ENCODE data around the gene SNCAIP. TPM values are rescaled to one million over a fixed set of nuclear protein-coding genes. Genes with fewer than 3 reads are reported as not detected.

Gene SNCAIP
- total RNA-seq, 1 experiment from 2014 or later, result 3.0 TPM

DNA sequence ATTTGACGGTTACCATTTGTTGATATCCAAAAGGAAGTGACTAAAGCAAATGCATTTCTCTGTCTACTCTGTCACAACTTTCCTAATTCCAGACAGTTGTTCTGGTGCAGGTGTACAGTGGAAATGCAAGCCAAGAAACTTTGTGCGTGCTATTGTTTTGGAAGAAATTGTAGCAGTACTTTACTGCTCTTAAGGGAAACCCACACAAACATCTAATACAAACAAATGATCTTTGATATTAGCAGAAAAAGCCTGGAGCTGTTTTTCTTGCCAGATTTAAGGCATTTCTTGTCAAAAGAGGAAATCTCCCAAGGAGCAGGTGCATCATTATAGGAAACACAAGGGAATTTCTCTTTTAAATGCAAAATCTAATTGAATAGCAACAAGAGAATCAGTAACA lies 2.0 kb downstream of the SNCAIP start:
- Histone ChIP-seq H2BK120ac (ENCODE audit: low read depth, low read length, poor library complexity, severe bottlenecking) (no peak overlapping the region), H3K9ac (ENCODE audit: extremely low read depth, insufficient read length, low read length) (no peak overlapping the region), H3K56ac (ENCODE audit: insufficient read length, low read depth, low read length) (no peak overlapping the region), H3K23ac (ENCODE audit: insufficient read length, low read depth, low read length) (no peak overlapping the region), H4K8ac (replicated peaks; ENCODE audit: insufficient read length, low read depth, low read length) (no peak overlapping the region), H3K4me2 (ENCODE audit: insufficient read depth, insufficient read length, low read length) (no peak overlapping the region), H2AK5ac (ENCODE audit: insufficient read length, low read length) (no peak overlapping the region), H2BK20ac (ENCODE audit: low read depth, low read length, poor library complexity, severe bottlenecking) (no peak overlapping the region), H3K27ac (ENCODE audit: insufficient read length, low read depth, low read length) (no peak overlapping the region), H2BK5ac (ENCODE audit: insufficient read length, low read length) (no peak overlapping the region), H3K4ac (ENCODE audit: low read depth, low read length) (no peak overlapping the region), H3K4me1 (ENCODE audit: insufficient read depth, low read length) (peaks cover 3% of the 10 kb centered on the region; the same call in 1 of the 2 replicates), H2AFZ (ENCODE audit: low read length) (no peak overlapping the region), H3K79me2 (ENCODE audit: insufficient read depth, low read length) (no peaks in the 10 kb centered on the region), H2BK15ac (ENCODE audit: low read depth, low read length) (no peak overlapping the region), H4K5ac (ENCODE audit: insufficient read length, low read depth, low read length) (no peak overlapping the region), H2BK12ac (ENCODE audit: insufficient read length, low read depth, low read length) (no peak overlapping the region), H3K14ac (ENCODE audit: insufficient read depth, low read length) (no peak overlapping the region), H3T11ph (ENCODE audit: low read length) (no peak overlapping the region), H3K23me2 (ENCODE audit: insufficient read length, low read depth, low read length, poor library complexity, severe bottlenecking) (peaks cover 19% of the 10 kb centered on the region), H4K91ac (ENCODE audit: insufficient read length, low read depth, low read length) (no peak overlapping the region), H3K18ac (ENCODE audit: insufficient read length, low read depth, low read length) (no peak overlapping the region), H3K27me3 (ENCODE audit: insufficient read depth, low read length) (peaks cover 12% of the 10 kb centered on the region), H3K9me3 (ENCODE audit: control insufficient read depth, low read depth, low read length) (no peaks in the 10 kb centered on the region), H4K20me1 (ENCODE audit: control insufficient read depth, insufficient read depth, insufficient read length) (no peaks in the 10 kb centered on the region), H3K79me1 (ENCODE audit: insufficient read depth, low read depth, low read length, poor library complexity, severe bottlenecking) (no peaks in the 10 kb centered on the region)
- H3K27ac Mint-ChIP-seq, result no peak overlapping the region
- WGBS (ENCODE audit: extremely low coverage, insufficient read length, low lambda C conversion rate), result no CpG with 5 or more reads among the region's 2 CpGs
- peaks cover 61% of the 10 kb centered on the region for H3K27me3 Mint-ChIP-seq (ENCODE audit: low read depth)
- H3K36me3 Mint-ChIP-seq (ENCODE audit: insufficient read depth in 1 of 3, low read depth in 3 of 3), result peaks cover 0 to 2% (median 0%) of the 10 kb centered on the region in 3 experiments; a peak in 4 of 7 replicates
- no peak for DNase-seq
- TF ChIP-seq, protein P1, sequence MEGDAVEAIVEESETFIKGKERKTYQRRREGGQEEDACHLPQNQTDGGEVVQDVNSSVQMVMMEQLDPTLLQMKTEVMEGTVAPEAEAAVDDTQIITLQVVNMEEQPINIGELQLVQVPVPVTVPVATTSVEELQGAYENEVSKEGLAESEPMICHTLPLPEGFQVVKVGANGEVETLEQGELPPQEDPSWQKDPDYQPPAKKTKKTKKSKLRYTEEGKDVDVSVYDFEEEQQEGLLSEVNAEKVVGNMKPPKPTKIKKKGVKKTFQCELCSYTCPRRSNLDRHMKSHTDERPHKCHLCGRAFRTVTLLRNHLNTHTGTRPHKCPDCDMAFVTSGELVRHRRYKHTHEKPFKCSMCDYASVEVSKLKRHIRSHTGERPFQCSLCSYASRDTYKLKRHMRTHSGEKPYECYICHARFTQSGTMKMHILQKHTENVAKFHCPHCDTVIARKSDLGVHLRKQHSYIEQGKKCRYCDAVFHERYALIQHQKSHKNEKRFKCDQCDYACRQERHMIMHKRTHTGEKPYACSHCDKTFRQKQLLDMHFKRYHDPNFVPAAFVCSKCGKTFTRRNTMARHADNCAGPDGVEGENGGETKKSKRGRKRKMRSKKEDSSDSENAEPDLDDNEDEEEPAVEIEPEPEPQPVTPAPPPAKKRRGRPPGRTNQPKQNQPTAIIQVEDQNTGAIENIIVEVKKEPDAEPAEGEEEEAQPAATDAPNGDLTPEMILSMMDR (conservative IDR thresholded peaks at IDR 0.05), result no peak
- no peaks in the 10 kb centered on the region for H3K9me3 Mint-ChIP-seq
- peaks cover 29 to 31% of the 10 kb centered on the region in 2 experiments for H3K4me1 Mint-ChIP-seq
- no peak overlapping the region for H3K4me3 Mint-ChIP-seq
